ENCODE data around the gene CD99. TPM values are rescaled to one million over a fixed set of nuclear protein-coding genes. Genes with fewer than 3 reads are reported as not detected.
"Not testable (repeated sequence)": the region's sequence is repeated elsewhere in the genome, so short reads cannot be mapped to it uniquely, and the experiment has no call there.

Gene CD99
- polyA plus RNA-seq, 10 donors, result 188 to 386 (median 280) TPM

- DNase-seq, result no peak
These were observed 24.0 kb downstream of the CD99 start for GRCh38 chrX:2715066-2715600.

GRCh38 chrX:2717312-2717711 lies 26.2 kb downstream of the CD99 start:
- no peak for DNase-seq

DNA sequence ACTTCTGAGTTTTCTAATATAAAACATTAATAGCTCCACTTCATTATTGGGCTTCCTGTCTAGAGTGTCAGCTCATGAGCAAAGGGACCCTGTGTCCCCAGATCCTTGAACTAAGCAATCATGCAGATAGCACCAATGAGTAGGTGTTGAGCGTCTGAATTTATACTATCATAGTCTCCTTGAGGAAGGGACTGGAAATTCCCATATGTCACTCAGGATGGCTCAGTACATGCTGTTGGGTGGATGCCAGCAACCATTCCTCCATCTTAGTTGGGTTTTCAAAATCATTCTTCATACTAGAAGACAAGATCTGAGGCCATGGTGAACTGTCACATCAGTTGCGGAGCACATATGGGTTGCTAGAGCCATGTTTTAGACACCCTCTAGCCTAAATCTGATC lies 27.7 kb downstream of the CD99 start:
- DNase-seq, result no peak

DNA sequence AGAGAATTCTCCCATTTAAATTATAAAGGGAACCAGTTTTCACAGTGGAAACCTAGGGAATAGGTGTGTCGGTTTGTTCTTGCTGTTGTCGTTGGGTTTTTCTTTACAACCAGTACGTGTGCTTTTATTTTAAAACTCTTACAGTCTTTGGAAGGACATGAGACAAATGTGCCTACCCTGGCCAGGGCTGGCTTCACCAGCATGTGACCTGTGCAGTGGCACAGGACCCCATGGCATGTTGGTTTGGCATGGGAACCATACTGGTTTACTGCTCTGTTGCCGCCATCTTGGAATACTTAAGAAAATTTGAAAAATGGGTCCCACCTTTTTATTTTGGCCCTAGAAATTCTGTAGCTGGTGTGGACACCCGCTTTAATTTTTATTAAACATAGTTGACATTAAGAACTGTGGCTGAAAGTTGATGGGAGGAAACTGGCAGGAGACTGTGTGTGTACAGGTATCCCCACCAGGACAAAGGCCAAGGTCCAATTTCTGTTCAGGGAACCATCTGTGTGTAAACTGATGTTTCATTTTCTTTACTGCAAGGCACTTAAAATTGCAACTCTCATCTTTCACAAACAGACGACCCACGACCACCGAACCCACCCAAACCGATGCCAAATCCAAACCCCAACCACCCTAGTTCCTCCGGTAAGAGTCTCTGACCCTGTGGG lies 28.8 kb downstream of the CD99 start:
- no peak for DNase-seq

GRCh38 chrX:2723286-2723879 lies 32.3 kb downstream of the CD99 start:
- no peak for DNase-seq

- DNase-seq, result not testable (repeated sequence)
These were observed 36.2 kb downstream of the CD99 start for GRCh38 chrX:2727264-2727663.

GRCh38 chrX:2732076-2732475 lies 41.0 kb downstream of the CD99 start:
- DNase-seq, result no peak

GRCh38 chrX:2732649-2733048 lies 41.6 kb downstream of the CD99 start:
- no peak for DNase-seq

GRCh38 chrX:2733286-2733685 lies 42.2 kb downstream of the CD99 start:
- no peak for DNase-seq

DNA sequence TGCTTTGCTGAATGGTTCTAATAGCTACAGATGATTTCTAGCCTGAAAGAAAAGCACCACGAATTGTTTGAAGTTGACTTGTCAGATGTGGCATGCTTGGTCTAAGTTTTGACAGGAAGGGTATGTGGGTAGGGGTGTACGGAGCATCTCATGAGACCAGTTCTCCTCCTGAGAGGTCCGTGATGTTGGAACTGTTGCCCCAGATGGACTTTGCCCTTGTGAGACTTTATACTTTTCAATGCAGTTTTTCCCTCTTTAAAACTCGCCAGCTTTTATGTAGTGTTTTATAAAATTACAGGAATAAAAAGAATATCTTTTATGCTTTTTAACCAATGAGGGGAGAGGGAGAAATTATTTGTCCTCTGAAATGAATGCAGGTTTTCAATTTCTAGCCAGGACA lies 44.2 kb downstream of the CD99 start:
- DNase-seq, result no peak

- no peak for DNase-seq
These were observed 49.6 kb downstream of the CD99 start for GRCh38 chrX:2740672-2741071.

DNA sequence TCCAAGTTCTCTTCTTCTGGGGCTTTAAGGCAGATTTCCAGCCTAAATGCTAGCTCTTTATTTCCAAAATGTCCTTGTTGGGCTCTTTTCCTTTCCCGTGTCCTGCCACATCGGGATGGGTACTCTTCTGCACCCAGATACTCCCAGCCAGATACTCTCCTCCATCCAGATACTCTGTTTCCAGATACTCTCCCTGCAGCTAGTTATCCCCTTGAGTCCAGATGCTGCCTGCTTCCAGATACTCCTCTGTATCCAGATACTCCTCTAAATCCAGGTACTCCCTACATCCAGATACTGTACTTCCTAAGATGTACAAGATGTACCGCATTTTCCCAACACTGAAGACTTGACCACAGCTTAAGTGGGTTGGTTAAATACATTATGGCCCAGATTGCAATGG lies 50.3 kb downstream of the CD99 start:
- DNase-seq, result no peak

DNA sequence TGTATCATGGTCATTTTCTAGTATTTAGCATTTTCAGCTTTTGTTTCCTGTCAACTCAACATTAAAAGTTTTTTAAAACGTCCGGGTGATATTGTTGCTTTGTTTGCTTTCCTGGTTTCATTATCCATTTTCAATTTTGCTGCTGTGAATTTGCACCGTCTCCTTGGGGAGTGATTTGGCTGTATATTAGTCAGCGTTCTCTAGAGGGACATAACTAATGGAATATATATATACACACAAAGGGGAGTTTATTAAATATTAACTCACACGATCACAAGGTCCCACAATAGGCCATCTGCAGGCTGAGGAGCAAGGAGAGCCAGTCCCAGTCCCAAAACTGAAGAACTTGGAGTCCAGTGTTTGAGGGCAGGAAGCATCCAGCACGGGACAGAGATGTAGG lies 55.2 kb downstream of the CD99 start:
- DNase-seq, result not testable (repeated sequence)

DNA sequence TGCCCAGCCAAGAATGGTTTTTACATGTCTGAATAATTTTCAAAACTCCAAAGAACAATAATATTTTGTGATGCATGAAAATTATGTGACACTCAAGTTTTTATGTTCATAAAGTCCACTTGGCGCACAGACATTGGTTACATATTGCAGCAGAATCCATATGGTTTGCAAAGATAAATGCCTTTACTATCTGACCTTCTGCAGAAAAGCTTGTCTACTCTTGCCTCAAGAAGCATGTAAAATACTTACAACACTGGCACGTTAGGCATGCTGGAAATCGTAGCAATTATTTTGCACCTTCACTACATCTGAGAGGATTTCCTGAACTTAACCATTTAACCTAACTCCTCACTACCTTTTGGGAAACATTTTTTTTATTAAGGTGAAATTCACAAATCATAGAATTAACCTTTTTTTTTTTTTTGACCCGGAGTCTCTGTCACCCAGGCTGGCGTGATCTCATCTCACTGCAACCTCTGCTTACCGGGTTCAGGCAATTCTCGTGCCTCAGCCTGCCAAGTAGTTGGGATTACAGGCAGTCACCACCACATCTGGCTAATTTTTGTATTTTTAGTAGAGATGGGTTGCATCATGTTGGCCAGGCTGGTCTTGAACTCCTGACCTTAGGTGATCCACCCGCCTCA lies 57.2 kb downstream of the CD99 start:
- no peak for DNase-seq

DNA sequence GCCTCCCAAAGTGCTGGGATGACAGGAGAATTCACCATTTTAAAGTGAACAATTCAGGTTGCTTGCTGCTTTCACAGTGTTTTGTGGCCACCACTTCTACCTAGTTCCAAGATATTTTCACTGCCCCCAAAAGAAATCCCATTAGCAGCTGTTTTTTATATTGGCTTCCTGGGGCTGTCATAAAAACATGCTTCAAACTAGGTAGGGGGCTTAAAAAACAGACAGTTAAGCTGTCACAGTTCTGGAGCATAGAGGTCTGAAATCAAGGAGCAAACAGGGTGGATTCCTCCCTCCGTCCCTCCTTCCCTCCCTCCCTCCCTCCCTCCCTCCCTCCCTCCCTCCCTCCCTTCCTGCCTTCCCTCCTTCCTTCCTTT lies 57.7 kb downstream of the CD99 start:
- DNase-seq, result no peak

DNA sequence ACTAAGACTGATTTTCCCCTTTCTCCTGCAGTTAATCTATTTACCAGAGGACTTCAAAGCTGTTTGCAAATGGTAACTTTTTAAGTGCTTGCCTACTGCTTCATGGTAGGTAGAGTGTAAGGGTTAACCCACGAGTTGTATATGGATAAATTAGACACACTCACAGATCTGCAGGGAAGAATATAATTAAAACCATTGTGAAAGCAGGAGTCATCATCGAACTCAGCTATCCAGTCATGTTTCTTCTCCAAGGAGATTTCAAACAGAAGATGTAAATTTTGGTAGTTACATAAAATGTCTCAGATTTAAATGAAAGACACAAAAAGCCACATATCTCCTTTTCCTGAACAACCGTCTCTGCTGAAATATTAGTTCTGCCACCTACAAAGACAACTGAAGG lies 60.2 kb downstream of the CD99 start:
- no peak for DNase-seq

DNA sequence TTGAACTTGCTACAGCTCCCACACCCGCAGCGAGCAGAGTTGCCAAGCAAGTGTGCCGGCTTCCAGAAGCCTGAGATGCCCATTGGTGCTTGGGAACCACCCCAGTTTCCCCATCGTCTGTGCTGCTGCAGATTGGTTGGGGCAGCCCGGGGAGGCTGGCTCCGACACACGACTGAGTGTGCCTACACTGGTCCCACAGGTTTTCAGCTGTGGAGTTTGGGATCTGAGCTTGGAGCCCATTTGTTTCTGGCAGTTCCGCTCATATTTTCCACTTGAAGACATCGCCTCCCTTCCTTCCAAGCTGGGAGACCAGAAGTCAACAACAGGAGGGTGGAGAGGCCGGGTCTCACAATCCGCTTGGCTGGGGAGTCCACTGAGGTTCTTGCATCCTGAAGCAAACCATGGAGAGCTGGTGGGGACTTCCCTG lies 60.8 kb downstream of the CD99 start, which contains the start of gene XG:
TSS of gene XG (plus strand) at position 167 of the 427 bp plus-strand sequence. CDS start at position 402, 235 bp downstream.
- DNase-seq, result peak in 1 of 3 donors; percentile 30

DNA sequence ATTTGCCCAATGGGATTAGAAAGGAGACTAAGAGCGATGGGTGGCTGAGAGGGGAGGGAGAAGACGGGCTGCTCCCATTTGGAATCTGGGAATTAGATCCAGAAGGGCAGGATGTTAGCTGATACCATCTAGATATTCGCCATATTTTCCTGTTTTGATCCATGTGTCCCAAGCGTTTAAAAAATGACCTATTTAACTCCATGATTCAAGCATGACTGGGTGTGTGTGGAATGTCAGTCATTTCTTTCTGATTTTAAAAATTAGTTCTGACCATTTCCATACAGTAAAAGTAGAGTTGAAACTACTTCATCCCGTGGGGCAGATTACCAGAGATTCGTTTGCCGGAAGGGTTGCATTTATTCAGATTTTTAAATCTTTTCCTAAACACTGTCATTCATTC lies 61.3 kb downstream of the CD99 start:
- DNase-seq, result not testable (repeated sequence)

DNA sequence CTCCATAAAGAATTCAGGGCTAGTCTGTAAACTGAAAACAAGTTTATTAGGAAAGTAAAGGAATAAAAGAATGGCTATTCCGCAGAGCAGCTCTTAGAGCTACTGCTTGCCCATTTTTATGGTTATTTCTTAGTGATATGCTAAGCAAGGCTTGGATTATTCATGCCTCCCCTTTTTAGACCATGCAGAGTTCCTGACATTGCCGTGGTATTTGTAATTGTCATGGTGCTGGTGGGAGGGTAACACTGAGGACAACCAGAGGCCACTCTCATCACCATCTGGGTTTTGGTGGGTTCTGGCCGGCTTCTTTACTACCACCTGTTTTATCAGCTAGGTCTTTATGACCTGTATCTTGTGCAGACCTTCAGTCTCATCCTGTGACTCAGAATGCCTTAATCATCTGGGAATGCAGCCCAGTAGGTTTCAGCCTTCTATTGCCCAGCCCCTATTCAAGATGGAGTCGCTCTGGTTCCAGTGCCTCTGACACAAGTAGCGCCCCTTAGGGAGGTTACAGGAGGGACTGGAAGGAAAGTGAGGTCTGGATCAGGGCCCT lies 64.1 kb downstream of the CD99 start:
- DNase-seq, result not testable (repeated sequence)

DNA sequence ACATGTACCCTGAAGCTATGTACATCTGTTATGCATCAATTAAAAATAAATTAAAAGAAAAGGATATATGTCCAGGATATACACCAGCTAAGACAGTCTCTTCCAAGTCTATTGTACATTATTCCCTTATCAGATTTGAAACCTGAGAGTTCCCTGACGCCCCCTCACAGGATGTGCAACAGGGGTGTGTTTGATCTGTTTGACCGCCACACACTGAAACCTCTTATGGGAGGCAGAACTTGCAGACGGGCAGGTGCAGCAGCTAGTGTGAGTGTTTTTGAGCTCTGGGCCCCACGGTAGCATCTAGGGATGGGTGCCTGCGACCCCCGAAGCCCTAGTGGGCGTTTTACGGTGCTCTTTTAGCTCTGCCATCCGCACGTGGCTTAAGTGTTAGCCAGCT lies 65.5 kb downstream of the CD99 start:
- no peak for DNase-seq

DNA sequence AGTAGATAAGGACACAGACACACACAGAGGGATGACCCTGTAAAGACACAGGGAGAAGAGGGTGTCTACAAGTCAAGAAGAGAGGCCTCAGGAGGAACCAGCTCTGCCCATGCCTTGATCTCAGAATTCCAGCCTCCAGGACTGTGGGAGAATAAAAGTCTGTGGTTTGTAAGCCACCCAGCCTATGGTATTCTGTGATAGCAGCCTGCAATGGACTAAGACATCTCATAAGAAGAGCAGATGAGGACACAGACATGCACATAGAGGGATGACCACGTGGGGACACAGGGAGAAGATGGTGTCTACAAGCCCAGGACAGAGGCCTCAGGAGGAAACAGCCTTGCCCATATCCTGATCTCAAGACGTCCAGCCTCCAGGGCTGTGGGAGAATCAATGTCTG lies 70.2 kb downstream of the CD99 start:
- DNase-seq, result no peak

GRCh38 chrX:2762671-2763070 lies 71.6 kb downstream of the CD99 start:
- DNase-seq, result not testable (repeated sequence)

Measured in muscle of back (tissue), 11 donors.